ENCODE data around the gene PRUNE2.
A peak's percentile ranks its signal among the peaks of the same experiment; 100 is the strongest.
"Not testable (repeated sequence)": the region's sequence is repeated elsewhere in the genome, so short reads cannot be mapped to it uniquely, and the experiment has no call there.

Gene PRUNE2, protein sequence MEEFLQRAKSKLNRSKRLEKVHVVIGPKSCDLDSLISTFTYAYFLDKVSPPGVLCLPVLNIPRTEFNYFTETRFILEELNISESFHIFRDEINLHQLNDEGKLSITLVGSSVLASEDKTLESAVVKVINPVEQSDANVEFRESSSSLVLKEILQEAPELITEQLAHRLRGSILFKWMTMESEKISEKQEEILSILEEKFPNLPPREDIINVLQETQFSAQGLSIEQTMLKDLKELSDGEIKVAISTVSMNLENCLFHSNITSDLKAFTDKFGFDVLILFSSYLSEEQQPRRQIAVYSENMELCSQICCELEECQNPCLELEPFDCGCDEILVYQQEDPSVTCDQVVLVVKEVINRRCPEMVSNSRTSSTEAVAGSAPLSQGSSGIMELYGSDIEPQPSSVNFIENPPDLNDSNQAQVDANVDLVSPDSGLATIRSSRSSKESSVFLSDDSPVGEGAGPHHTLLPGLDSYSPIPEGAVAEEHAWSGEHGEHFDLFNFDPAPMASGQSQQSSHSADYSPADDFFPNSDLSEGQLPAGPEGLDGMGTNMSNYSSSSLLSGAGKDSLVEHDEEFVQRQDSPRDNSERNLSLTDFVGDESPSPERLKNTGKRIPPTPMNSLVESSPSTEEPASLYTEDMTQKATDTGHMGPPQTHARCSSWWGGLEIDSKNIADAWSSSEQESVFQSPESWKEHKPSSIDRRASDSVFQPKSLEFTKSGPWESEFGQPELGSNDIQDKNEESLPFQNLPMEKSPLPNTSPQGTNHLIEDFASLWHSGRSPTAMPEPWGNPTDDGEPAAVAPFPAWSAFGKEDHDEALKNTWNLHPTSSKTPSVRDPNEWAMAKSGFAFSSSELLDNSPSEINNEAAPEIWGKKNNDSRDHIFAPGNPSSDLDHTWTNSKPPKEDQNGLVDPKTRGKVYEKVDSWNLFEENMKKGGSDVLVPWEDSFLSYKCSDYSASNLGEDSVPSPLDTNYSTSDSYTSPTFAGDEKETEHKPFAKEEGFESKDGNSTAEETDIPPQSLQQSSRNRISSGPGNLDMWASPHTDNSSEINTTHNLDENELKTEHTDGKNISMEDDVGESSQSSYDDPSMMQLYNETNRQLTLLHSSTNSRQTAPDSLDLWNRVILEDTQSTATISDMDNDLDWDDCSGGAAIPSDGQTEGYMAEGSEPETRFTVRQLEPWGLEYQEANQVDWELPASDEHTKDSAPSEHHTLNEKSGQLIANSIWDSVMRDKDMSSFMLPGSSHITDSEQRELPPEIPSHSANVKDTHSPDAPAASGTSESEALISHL (N-terminal part only)

DNA sequence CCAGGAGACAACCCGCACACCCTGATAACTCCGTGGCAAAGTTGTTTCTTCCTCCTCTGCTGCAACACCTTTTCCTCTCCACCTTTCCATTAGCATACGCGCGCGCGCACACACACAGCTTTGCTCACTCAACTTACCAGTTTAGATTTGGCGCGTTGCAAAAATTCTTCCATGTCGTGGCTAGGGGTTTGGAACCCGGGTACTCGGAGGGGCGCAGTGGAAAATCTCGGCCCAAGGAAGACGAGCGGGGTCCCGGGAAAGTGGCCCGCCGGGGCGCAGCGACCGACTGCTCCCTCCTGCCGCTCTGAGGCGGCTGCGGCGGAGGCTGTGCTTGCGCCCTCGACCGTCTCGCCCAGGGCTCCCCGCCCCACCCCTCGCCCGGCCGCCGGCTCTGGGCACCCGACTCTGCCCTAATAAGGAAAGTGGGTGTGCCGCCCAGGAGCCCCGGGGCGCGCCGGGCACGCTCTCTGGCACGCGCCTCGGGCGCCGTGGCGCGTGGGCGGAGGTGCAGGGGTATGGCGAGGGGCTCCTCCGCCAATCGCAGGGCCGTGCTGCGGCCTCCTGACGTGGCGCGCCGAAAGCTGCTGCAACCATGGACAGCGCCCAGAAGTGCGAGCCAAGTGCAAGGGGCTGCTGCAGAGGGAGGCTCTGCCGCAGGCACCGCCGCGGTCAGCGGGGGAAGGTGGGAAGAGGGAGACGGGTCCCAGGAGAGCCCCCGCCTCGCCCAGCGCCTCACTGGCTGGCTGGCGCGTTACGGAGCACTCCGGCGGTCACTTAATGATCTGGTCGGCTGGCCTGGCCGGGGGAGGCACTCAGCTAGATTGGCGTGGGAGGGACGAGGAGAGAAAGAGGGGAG is at the start of gene PRUNE2:
PRUNE2 (minus strand) TSS at position 324 of the 856 bp plus-strand sequence; CDS start at position 173, 151 bp downstream.
- peak; percentile 97 for DNase-seq (ENCODE audit: low read depth, low spot score)

DNA sequence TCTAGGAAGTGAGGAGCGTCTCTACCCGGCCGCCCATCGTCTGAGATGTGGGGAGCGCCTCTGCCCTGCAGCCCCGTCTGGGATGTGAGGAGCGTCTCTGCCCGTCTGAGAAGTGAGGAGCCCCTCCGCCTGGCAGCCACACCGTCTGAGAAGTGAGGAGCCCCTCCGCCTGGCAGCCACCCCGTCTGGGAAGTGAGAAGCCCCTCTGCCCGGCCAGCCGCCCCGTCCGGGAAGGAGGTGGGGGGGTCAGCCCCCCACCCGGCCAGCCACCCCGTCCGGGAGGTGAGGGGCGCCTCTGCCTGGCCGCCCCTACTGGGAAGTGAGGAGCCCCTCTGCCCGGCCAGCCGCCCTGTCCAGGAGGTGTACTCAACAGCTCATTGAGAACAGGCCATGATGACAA is 49.5 kb upstream of the PRUNE2 start:
- DNase-seq (ENCODE audit: low read depth, low spot score), result not testable (repeated sequence)

DNA sequence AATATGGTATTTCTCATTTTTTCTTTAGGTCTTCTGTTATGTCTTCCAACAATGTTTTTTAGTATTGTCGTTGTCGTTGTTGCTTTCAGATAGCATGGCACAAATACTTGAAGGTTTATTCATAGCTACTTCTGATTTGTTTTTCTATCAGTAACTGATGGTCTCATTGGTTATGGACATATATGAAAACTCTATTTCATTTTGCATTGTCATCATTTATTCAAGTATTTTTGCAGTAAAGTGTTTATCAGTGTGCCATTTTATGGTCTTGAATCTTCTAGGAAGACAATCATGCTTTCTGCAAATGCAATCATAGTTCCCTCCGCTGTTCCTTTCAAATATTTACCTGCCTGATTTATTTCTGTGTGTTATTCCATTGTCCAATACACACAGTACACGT is 44.0 kb upstream of the PRUNE2 start:
- no peak for DNase-seq (ENCODE audit: low read depth, low spot score)

DNA sequence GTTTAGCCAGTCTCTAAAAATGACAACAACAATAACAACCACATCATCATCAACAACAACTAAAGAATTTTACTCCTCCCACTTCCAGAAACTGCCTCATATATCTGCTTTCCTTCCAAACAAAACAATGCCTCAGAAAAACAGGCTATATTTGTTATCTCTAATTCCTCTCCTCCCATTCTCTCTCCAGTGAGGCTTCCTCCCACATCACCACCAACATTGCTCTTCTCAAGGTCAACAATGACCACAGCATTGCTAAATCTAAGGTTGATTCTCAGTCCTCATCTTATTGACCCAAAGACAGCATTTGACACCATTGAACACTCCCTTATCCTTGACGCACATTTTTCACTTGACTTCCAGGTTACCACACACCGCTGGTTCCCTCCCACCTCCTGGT is 38.1 kb upstream of the PRUNE2 start:
- no peak for DNase-seq (ENCODE audit: low read depth, low spot score)

DNA sequence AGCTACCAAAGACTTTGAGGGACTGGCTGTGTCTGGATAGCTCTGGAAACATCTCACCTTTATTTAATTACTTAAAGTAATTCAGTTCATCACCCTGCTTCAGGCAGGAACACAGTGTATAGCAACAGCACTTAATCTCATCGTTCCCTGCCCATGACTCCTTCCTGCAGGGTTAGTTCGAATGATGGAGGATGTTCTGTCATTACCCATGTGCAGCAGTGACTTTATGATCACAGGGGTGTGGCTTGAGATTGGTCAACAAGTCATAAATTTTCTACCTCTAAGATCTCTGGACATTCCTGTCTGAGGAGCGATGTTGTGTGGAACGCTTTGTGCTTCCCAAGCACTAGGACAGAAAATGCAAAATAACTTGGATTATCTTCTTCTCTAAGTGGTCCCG is 37.1 kb upstream of the PRUNE2 start:
- no peak for DNase-seq (ENCODE audit: low read depth, low spot score)

DNA sequence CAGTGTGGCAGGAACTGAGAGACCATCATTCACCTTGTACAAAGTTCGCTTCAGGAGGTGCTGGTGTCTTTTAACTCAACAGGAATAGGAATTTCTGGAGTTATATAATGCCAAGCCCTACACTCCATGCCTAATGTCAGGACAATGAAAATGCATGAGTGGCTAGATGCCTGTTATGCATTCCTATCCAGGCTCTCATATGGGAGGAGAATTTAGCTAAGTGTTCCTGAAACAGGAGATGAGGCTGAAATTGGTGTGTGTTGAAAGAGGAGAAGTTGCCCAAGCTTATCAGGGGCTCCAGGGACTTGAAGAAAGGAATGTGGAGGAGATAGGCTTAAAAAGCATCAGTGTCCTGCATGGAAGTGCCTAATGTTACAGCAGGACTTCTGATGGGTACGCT is 26.8 kb upstream of the PRUNE2 start:
- DNase-seq (ENCODE audit: low read depth, low spot score), result no peak

DNA sequence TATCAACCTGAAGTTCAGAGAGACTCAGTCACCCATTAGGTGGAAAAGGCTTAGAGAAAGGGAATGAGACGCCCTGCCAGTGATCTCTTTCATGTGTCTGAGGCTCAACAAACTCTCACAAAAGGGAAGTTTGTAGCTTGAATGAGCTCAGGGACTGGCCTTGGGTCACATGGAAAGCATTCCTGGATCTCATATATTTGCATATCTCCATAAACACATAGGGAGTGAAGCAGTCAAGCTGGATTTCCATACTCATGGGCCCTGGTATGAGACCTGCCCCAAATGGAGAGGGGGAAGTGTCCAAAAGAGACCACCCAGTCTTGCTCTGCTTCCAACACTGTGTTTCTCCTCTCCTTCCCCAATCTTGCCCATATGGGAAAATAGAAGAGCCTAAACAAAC is 26.4 kb upstream of the PRUNE2 start:
- DNase-seq (ENCODE audit: low read depth, low spot score), result no peak

DNA sequence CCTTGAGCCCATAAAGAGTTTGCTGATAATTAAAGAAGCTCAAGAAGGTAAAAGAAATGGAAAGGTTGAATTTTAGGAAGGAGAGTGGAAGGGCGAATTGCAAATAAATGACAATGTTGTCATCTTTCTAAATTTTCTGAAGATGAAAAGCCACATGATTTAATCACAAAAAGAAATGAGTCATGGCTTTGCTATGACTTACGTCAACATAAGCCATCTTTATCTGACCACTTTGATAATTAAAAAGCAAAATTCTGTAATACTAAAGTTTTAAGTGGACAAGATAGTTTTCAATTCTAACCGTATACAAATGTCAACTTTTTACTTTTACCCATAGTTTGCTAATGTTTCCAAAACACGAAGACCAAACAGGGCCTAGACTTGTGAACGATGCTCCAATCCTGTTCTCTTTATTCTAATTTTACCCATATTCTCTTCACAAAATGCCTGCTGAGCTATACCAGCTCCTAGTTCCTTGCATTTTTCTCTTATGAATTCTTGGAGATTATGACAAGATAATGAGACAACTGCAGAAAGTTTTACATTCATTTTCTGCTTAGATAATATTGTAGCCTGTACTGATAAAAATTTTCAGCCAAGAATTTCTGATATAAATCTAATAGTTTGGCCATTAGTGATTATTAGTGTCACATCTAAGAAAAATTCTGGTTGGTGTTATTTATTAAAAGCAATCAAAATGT is 21.8 kb upstream of the PRUNE2 start:
- no peak for DNase-seq (ENCODE audit: low read depth, low spot score)

DNA sequence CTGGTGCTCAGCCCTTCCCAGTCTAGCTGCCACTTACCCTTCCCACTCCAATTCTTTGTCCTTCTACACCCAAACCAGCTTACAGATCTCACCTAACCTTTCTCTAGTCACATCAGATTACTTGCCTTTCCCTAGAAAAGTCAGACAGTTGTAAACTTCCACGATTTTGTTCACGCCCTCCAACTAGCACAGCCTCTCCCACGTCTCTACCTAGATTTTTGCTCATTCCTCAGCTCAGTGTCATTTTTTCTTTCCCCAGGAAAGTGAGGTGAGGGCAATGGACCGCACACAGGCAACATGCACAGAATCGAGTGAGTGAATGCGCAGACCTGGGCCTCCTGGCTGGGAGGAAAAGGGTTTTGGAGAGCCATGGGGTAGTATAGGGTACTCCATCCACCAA is 20.9 kb upstream of the PRUNE2 start:
- DNase-seq (ENCODE audit: low read depth, low spot score), result no peak

DNA sequence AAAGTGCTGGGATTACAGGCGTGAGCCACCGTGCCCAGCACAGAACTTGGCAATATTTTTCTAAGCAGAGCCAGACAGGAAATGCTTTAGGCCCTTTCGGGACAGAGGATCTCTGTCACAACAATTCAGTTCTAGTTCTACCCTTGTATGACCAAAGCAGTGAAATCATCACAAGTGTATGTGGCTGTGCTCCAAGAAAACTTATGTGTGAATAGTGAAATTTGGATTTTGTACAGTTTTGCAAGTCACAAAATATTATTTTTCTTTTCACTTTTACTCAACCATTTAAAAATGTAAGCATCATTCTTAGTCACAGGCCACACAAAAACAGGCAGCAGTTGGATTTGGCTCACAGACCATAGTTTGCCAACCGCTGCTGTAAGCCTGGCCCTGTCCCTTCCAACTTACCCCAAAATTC is 20.4 kb upstream of the PRUNE2 start:
- DNase-seq (ENCODE audit: low read depth, low spot score), result peak; percentile 73

DNA sequence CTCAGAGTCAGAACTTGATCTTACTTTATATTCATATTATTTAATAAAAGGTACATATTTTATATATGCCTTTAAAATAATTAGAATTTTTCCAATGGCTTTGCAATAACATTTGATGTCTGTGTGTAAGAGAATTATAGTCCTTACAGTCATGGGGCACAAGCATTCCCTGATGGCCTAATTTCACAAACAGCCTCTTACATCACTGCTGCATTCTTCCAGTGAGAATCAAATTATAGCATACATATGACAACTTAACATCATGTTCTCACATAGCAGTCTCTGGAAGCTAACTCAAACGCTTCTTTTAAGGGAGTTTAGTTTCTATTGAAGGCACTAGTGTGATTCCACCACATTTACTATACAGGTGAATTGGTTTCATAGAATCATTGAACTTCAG is 15.3 kb upstream of the PRUNE2 start:
- DNase-seq (ENCODE audit: low read depth, low spot score), result no peak

DNA sequence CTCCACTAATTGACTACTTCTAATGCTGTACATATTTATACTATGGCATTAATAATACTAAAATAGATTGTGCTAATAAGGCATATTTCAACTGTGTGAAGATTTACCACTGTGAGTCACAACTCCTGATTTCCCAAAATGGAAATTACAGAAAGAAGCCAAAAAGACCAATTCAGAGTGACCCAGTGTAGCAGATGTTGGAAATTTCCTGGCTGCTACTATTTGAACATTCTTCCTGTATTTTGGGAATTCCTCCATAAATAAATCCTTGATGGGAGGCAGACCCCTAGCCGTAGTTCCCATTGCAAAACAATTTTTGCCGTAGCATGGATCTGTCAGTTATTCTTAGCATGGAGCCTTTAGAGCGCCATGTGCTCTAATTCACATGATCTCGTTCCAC is 11.4 kb upstream of the PRUNE2 start:
- DNase-seq (ENCODE audit: low read depth, low spot score), result no peak

DNA sequence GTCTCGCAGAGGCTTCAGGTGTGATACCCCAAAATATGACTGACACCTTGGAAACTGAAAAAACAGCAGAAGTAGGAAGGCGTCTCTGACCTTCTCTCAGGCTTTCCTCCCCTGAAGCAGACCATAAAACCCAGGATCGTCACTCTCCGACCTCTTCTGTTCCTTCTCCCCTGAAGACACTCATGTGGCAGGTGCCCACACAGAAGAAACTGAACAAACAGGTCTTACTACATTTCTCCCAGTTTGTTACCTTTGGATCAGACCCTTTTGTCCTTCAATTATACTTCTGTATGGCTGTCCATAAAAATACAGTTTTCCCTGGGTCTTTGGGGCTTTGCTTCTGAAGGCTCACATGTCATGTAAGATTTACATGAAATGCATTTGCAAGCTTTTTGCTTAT is 10.3 kb upstream of the PRUNE2 start:
- DNase-seq (ENCODE audit: low read depth, low spot score), result no peak

DNA sequence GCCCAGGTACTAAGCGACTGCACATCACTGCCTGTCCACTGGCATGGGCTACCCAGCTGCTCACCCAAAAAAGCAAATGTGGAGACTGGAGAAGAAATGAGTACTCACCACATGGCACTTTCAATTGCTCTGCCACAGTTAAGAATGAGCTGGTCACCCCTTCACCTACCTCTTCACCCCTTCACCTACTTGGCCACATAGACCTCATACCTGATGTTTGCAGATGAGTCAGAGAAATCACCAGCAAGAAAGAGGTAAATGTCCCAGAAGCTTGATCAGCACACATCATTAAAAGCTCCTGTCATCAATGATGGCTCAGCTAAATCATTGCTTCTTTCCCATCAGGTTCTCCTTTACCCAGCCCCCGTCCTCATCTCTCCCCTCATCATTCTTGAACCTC is 7.6 kb upstream of the PRUNE2 start:
- DNase-seq (ENCODE audit: low read depth, low spot score), result no peak

DNA sequence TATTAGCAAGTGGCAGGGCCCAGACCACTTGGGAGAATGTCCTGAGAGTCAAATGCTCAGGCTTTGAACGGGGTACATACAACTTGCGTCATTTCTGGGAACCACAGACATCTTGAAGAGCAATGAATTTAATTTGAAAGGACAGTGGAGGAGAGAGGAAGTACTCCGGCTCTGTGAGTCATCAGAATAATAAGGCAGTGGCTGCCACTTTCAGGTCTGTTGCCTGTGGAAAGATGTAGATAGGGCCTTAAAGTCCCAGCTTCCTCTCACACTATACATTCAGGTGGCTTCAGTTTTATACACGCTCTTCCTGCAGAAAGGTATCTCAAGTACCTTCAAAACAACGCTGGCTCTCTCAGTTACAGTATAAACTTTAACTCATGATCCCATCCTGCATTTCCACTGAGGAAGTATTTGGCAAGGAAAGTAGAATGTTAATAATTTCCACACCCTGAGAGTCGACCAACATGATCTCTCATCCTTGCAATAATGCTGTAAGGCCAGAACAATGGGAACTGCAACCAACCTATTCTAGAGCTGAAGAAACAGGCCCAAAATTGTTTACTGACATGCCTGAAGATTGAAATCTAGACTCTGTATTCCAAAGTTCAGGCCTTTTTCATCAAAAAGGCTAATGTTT is 6.8 kb upstream of the PRUNE2 start:
- DNase-seq (ENCODE audit: low read depth, low spot score), result peak; percentile 79

DNA sequence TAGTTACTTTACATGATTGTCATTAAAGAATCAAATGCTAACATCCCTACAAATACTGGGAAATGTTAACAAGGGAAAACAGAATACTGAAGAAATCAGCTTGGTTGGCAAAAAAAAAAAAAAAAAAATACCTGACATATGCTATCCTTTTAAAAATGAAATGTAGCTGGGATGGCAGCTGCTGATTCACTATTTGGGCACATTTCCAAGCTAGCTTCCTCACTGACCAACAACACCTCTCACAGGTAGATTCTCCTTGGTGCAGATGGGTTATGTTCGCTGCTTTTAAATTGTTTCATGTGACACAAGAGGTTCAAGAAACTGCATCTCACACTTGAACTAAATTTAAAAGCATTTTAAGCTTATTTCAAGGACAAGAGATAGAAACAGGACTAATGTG is 6.1 kb upstream of the PRUNE2 start:
- DNase-seq (ENCODE audit: low read depth, low spot score), result no peak

DNA sequence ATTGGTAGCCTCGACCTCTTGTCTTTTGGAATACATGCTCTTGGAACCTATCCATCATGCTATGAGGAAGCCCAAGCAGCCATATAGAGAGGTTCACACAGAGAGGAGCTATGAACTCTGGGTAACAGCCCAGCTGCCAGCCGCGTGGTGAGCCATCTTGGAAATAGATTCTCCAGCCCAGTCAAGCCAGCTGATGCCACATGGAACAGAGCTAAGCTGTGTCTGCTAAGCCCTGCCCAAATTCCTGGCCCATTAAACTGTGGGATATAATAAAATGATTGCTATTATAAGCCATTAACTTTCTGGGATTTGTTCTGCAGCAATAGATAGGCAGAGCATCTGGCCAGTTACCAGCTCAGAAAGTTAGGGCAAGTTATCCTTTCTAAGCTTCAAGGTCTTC is 4.9 kb upstream of the PRUNE2 start:
- DNase-seq (ENCODE audit: low read depth, low spot score), result no peak

DNA sequence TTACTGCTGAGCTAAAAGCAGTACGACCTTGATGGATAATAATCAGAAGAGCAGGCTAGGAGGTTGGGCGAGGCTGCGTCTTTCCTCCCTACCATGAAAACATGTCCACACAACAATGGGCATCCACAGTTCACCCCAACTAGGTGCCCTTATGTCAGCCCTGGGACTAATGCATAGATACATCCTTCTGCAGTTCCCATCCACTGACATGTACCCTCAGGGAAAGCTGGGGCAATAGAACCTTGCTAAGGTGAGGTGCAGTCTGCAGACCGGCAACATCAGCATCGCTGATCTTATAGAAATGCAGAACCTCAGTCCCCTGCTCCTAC is 697 bp upstream of the PRUNE2 start:
- no peak for DNase-seq (ENCODE audit: low read depth, low spot score)

DNA sequence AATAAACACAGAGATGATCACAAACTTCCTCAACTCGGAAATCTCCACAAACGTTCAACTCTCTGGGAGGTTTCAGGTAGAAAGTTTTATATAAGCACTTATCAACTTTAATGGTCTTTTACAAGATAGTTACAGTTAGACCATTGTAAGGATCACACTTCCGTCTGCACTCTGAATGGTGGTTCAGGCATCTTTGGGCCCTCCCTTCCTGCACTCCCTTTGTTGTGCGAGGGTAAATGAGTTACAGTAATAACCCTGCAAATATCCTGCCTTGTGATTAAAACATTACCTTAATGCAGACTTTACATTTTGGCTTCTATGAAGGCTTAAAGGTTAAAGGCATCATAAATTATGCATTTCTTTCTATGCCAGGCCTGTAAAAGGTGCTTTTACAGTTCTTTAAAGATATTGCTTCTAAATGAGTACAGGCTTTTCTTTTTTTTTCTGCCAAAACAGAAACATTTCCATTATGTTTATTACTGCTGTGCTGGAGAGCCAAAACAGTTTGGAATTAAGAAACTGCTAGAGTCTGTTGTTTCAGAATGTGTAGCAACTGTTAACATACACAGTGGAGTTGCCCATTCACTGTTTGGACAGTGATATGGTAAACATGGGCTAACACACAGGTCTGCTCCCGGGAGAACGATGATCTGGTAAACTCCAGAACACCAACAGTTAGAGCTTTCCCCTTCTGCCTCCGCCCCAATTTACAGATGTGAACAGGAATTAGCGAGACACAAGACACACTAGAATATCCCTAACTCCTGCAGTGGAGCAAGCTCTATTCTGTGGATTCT is 1.1 kb downstream of the PRUNE2 start:
- DNase-seq (ENCODE audit: low read depth, low spot score), result no peak

Data from astrocyte of the hippocampus (primary cell).